SK-N-SH (cell line): ENCODE results near the gene UGGT2. TPM values are rescaled to one million over a fixed set of nuclear protein-coding genes. Genes with fewer than 3 reads are reported as not detected.

Source experiments
- CTCF ChIA-PET: fragments of 300-600, 350-600 bp; formaldehyde crosslinking; extraction: SDS; loops from one replicate; lab custom pipeline; 2021; lab: Yijun Ruan, JAX
- POLR2A ChIA-PET: fragments of 350-600 bp; sonication (Branson Sonifier 250); formaldehyde crosslinking; extraction: SDS; loops from one replicate; lab custom pipeline; 2020; ENCODE audit warnings: antibody characterized with exemption, inconsistent platforms; lab: Yijun Ruan, JAX
- DNase-seq: peaks from one replicate; pipeline ENCODE4 v3.0.0; 2012
- H2AFZ ChIP-seq: fragments of 200-600 bp; sonication (generic); 2 replicates; pipeline ENCODE4 v1.8.1; 2016; ENCODE audit warnings: antibody characterized with exemption, mild to moderate bottlenecking, low read depth
- H3F3A ChIP-seq: fragments of 200-600 bp; sonication (generic); replicated peaks from 2 replicates; pipeline ENCODE3; 2016; ENCODE audit warnings: antibody characterized with exemption, mild to moderate bottlenecking; ENCODE audit not compliant: insufficient read depth
- H3K27ac ChIP-seq, 2 experiments: fragments of 200-500 bp in 1 of 2; fragments of 200-600 bp in 1 of 2; sonication (Bioruptor generic) in 1 of 2; sonication (generic), shearing (Covaris generic) in 1 of 2; 2 replicates each; pipeline versions ENCODE4 v1.5.1 to v1.6.1; 2014 to 2016; ENCODE audit warnings: low read depth in 2 of 2, inconsistent platforms in 1 of 2, low read length in 1 of 2, mild to moderate bottlenecking in 1 of 2, mixed read lengths in 1 of 2
- H3K27me3 ChIP-seq: fragments of 200-600 bp; sonication (generic), shearing (Covaris generic); 2 replicates; pipeline ENCODE4 v1.6.1; 2016; ENCODE audit warnings: mixed run types; ENCODE audit not compliant: insufficient read depth
- H3K36me3 ChIP-seq, 2 experiments: fragments of 200-500 bp in 1 of 2; fragments of 200-600 bp in 1 of 2; sonication (Bioruptor generic) in 1 of 2; sonication (generic) in 1 of 2; replicated peaks in 1 of 2; 2 replicates each; pipeline versions ENCODE3 to v1.5.1; 2014 to 2016; ENCODE audit warnings: low read length in 1 of 2, mild to moderate bottlenecking in 1 of 2; ENCODE audit not compliant: insufficient read depth in 2 of 2, control insufficient read depth in 1 of 2
- H3K4me1 ChIP-seq, 2 experiments: fragments of 200-500 bp in 1 of 2; fragments of 200-600 bp in 1 of 2; sonication (Bioruptor generic) in 1 of 2; sonication (generic), shearing (Covaris generic) in 1 of 2; 2 replicates each; pipeline versions ENCODE4 v1.5.1 to v1.6.1; 2014 to 2016; ENCODE audit warnings: low read depth in 1 of 2, low read length in 1 of 2, mixed run types in 1 of 2; ENCODE audit not compliant: insufficient read depth in 2 of 2, control insufficient read depth in 1 of 2
- H3K4me2 ChIP-seq: fragments of 200-600 bp; sonication (generic), shearing (Covaris generic); 2 replicates; pipeline ENCODE4 v1.6.1; 2017; ENCODE audit warnings: mixed run types
- H3K4me3 ChIP-seq, 2 experiments: fragments of 200-500 bp in 1 of 2; fragments of 200-600 bp in 1 of 2; sonication (Bioruptor generic) in 1 of 2; sonication (generic), shearing (Covaris generic) in 1 of 2; 2 replicates each; pipeline versions ENCODE4 v1.5.1 to v1.8.1; 2014 to 2016; ENCODE audit warnings: low read depth in 2 of 2, inconsistent platforms in 1 of 2, low read length in 1 of 2, mild to moderate bottlenecking in 1 of 2, mixed read lengths in 1 of 2, moderate library complexity in 1 of 2
- H3K79me2 ChIP-seq: fragments of 200-600 bp; sonication (generic); 2 replicates; pipeline ENCODE4 v1.8.1; 2017; ENCODE audit warnings: mild to moderate bottlenecking; ENCODE audit not compliant: insufficient read depth
- H3K9ac ChIP-seq: fragments of 200-600 bp; sonication (generic); 2 replicates; pipeline ENCODE4 v1.6.1; 2017; ENCODE audit warnings: mixed run types
- H3K9me2 ChIP-seq: fragments of 200-600 bp; sonication (generic); 2 replicates; pipeline ENCODE4 v1.6.1; 2017; ENCODE audit warnings: mixed run types
- H3K9me3 ChIP-seq: fragments of 200-600 bp; sonication (generic); 2 replicates; pipeline ENCODE4 v1.6.1; 2017; ENCODE audit warnings: mixed run types, mild to moderate bottlenecking, moderate library complexity
- H4K20me1 ChIP-seq: fragments of 200-600 bp; sonication (generic); 2 replicates; pipeline ENCODE4 v1.6.1; 2017; ENCODE audit warnings: mild to moderate bottlenecking, mixed run types; ENCODE audit not compliant: insufficient read depth
- CHD2 ChIP-seq: fragments of 150-350 bp; IDR thresholded peaks from 2 replicates; pipeline ENCODE4 v1.6.1; 2018; ENCODE audit warnings: low read length; ENCODE audit not compliant: partially characterized antibody
- FOSL2 ChIP-seq: IDR thresholded peaks from 2 replicates; pipeline ENCODE4 v1.4.0; 2012; ENCODE audit warnings: low read depth, mild to moderate bottlenecking, moderate library complexity, borderline replicate concordance
- GABPA ChIP-seq: IDR thresholded peaks from 2 replicates; pipeline ENCODE4 v1.4.0; 2012; ENCODE audit warnings: low read depth, mild to moderate bottlenecking
- GATA2 ChIP-seq: sonication (generic); formaldehyde crosslinking; IDR thresholded peaks from 2 replicates; pipeline ENCODE4 v1.5.0; 2020; ENCODE audit warnings: mild to moderate bottlenecking, missing genetic modification reagents
- MEF2A ChIP-seq: IDR thresholded peaks from 2 replicates; pipeline ENCODE4 v1.4.0; 2012; ENCODE audit warnings: low read depth, borderline replicate concordance
- NFIC ChIP-seq: IDR thresholded peaks from 2 replicates; pipeline ENCODE4 v1.4.0; 2012; ENCODE audit warnings: borderline replicate concordance
- NRF1 ChIP-seq: IDR thresholded peaks from 2 replicates; pipeline ENCODE4 v1.6.1; 2012; ENCODE audit warnings: low read depth, mild to moderate bottlenecking, low read length
- POLR2AphosphoS5 ChIP-seq: IDR thresholded peaks from 2 replicates; pipeline ENCODE4 v1.6.1; 2012; ENCODE audit warnings: low read depth, low read length
- RAD21 ChIP-seq: IDR thresholded peaks from 2 replicates; pipeline ENCODE4 v1.6.1; 2012; ENCODE audit warnings: mild to moderate bottlenecking, low read length
- RCOR1 ChIP-seq: fragments of 150-350 bp; IDR thresholded peaks from 2 replicates; pipeline ENCODE4 v1.6.1; 2017; ENCODE audit warnings: antibody characterized with exemption, low read length
- TAF1 ChIP-seq: IDR thresholded peaks from 2 replicates; pipeline ENCODE4 v1.6.1; 2012; ENCODE audit warnings: low read depth, mild to moderate bottlenecking, low read length, moderate library complexity, borderline replicate concordance
- YY1 ChIP-seq: IDR thresholded peaks from 2 replicates; pipeline ENCODE4 v1.4.0; 2012; ENCODE audit warnings: low read depth, mild to moderate bottlenecking
- WGBS: methylation state at CpG from one replicate; pipeline ENCODE4 v1.1.6; 2017; ENCODE audit warnings: low lambda C conversion rate; 5-methylcytosine and 5-hydroxymethylcytosine counted together
- polyA plus RNA-seq, 3 experiments: library from polyadenylated mRNA; depleted of rRNA; stranded (reverse); fragments of >200 nt; gene quantifications; 2 replicates each; pipeline ENCODE4 v1.2.3, GENCODE V29; 2012
- TF ChIP-seq, protein P1 (sequence below): IDR thresholded peaks from 2 replicates; pipeline ENCODE4 v1.6.1; 2012; ENCODE audit warnings: mild to moderate bottlenecking, low read depth, low read length, moderate library complexity
- TF ChIP-seq, protein P2 (sequence below): IDR thresholded peaks from 2 replicates; pipeline ENCODE4 v1.4.0; 2012; ENCODE audit warnings: low read depth, borderline replicate concordance

UGGT2 gene
- polyA plus RNA-seq, 1 of the 3 experiments (the other 2 are of a cell fraction), result 13.3 TPM

DNA sequence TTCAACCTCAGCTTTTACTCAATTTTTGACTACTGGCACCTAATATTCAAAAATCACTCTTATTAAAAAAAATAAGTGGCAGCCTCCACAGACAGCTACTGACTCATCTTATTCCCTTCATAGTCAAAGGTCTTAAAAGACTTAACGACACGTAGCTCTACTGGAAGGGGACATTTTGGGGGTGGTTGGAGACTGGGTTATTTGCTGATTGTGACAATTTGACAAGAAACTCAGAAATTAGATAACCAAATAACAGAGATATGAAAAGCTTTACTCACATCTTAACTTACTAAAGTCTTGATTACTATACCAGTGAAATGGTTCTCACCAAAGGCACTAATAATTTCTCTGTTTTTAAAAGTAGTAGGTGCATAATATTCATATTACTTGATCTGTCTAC is 25.7 kb downstream of the UGGT2 start:
- DNase-seq, result no peak
- Histone ChIP-seq H3K36me3 (peaks cover 31 to 38% of the 10 kb centered on the region in 2 experiments), H3K27me3 (no peaks in the 10 kb centered on the region), H3K4me3 (no peak overlapping the region), H3K9me2 (no peaks in the 10 kb centered on the region), H3K4me2 (no peak overlapping the region), H3F3A (peaks cover 12% of the 10 kb centered on the region), H3K79me2 (peaks cover 9% of the 10 kb centered on the region), H2AFZ (no peak overlapping the region), H3K4me1 (peaks cover 0 to 5% of the 10 kb centered on the region in 2 experiments; a peak in 1 of 4 replicates), H4K20me1 (no peaks in the 10 kb centered on the region; the same call in 1 of the 2 replicates), H3K9me3 (no peaks in the 10 kb centered on the region), H3K9ac (no peak overlapping the region), H3K27ac (no peak overlapping the region)
- TF ChIP-seq, protein P1, sequence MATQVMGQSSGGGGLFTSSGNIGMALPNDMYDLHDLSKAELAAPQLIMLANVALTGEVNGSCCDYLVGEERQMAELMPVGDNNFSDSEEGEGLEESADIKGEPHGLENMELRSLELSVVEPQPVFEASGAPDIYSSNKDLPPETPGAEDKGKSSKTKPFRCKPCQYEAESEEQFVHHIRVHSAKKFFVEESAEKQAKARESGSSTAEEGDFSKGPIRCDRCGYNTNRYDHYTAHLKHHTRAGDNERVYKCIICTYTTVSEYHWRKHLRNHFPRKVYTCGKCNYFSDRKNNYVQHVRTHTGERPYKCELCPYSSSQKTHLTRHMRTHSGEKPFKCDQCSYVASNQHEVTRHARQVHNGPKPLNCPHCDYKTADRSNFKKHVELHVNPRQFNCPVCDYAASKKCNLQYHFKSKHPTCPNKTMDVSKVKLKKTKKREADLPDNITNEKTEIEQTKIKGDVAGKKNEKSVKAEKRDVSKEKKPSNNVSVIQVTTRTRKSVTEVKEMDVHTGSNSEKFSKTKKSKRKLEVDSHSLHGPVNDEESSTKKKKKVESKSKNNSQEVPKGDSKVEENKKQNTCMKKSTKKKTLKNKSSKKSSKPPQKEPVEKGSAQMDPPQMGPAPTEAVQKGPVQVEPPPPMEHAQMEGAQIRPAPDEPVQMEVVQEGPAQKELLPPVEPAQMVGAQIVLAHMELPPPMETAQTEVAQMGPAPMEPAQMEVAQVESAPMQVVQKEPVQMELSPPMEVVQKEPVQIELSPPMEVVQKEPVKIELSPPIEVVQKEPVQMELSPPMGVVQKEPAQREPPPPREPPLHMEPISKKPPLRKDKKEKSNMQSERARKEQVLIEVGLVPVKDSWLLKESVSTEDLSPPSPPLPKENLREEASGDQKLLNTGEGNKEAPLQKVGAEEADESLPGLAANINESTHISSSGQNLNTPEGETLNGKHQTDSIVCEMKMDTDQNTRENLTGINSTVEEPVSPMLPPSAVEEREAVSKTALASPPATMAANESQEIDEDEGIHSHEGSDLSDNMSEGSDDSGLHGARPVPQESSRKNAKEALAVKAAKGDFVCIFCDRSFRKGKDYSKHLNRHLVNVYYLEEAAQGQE, result no peak
- TF ChIP-seq TAF1 (no peak), GABPA (no peak), CHD2 (no peak), NRF1 (no peak), MEF2A (no peak), POLR2AphosphoS5 (no peak), FOSL2 (no peak), GATA2 (no peak), RCOR1 (no peak), RAD21 (no peak), YY1 (no peak), NFIC (no peak)
- TF ChIP-seq, protein P2, sequence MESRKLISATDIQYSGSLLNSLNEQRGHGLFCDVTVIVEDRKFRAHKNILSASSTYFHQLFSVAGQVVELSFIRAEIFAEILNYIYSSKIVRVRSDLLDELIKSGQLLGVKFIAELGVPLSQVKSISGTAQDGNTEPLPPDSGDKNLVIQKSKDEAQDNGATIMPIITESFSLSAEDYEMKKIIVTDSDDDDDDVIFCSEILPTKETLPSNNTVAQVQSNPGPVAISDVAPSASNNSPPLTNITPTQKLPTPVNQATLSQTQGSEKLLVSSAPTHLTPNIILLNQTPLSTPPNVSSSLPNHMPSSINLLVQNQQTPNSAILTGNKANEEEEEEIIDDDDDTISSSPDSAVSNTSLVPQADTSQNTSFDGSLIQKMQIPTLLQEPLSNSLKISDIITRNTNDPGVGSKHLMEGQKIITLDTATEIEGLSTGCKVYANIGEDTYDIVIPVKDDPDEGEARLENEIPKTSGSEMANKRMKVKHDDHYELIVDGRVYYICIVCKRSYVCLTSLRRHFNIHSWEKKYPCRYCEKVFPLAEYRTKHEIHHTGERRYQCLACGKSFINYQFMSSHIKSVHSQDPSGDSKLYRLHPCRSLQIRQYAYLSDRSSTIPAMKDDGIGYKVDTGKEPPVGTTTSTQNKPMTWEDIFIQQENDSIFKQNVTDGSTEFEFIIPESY, result no peak
- WGBS, result 91% methylated on average over 2 of the region's 2 CpGs
- POLR2A ChIA-PET, result no interaction called here
- CTCF ChIA-PET, result interaction anchor here (0.9 kb wide), 1 partner anchor 790 kb away, joined by 5 read pairs; no protein-coding TSS in a partner anchor
